ENCODE data around the gene CCL13.

- TF ChIP-seq POLR2A (IDR thresholded peaks at IDR 0.05): no peak
- no peak for TF ChIP-seq CTCF (IDR thresholded peaks at IDR 0.05)
Measured at GRCh38 chr17:34357398-34357797, 1.1 kb downstream of the CCL13 start.
